IgD-negative memory B cell (primary cell): ENCODE data around the gene ELF4. TPM values are rescaled to one million over a fixed set of nuclear protein-coding genes. Genes with fewer than 3 reads are reported as not detected.
"Not testable (repeated sequence)": the region's sequence is repeated elsewhere in the genome, so short reads cannot be mapped to it uniquely, and the experiment has no call there.

Experiments used
- H3K27ac Mint-ChIP-seq, 3 donors: one replicate each; pipeline ENCODE4 v1.8.0; 2020 to 2022; ENCODE audit warnings: mild to moderate bottlenecking in 3 of 3, mixed read lengths in 3 of 3, moderate library complexity in 1 of 3
- H3K27me3 Mint-ChIP-seq: one replicate; pipeline ENCODE4 v1.8.0; 2021; ENCODE audit warnings: mixed read lengths
- H3K36me3 Mint-ChIP-seq: one replicate; pipeline ENCODE4 v1.8.0; 2020; ENCODE audit warnings: mild to moderate bottlenecking, mixed read lengths
- H3K4me1 Mint-ChIP-seq, 3 donors: one replicate each; pipeline ENCODE4 v1.8.0; 2020 to 2022; ENCODE audit warnings: mixed read lengths in 3 of 3, mild to moderate bottlenecking in 1 of 3
- H3K4me3 Mint-ChIP-seq, 4 donors: one replicate each; pipeline ENCODE4 v1.8.0; 2020 to 2022; ENCODE audit warnings: mild to moderate bottlenecking in 4 of 4, mixed read lengths in 4 of 4, moderate library complexity in 3 of 4
- H3K9me3 Mint-ChIP-seq, 3 donors: one replicate each; pipeline ENCODE4 v1.8.0; 2020 to 2021; ENCODE audit warnings: mixed read lengths in 3 of 3, mild to moderate bottlenecking in 1 of 3
- polyA plus RNA-seq: library from polyadenylated mRNA; unstranded; fragments of 300-500 nt; fragmentation: Illumina TruSeq; gene quantifications from one replicate; pipeline ENCODE4 v1.2.3, GENCODE V29; 2021

The ELF4 gene
- polyA plus RNA-seq, 1 donor from 2014 or later: 15.6 TPM

DNA sequence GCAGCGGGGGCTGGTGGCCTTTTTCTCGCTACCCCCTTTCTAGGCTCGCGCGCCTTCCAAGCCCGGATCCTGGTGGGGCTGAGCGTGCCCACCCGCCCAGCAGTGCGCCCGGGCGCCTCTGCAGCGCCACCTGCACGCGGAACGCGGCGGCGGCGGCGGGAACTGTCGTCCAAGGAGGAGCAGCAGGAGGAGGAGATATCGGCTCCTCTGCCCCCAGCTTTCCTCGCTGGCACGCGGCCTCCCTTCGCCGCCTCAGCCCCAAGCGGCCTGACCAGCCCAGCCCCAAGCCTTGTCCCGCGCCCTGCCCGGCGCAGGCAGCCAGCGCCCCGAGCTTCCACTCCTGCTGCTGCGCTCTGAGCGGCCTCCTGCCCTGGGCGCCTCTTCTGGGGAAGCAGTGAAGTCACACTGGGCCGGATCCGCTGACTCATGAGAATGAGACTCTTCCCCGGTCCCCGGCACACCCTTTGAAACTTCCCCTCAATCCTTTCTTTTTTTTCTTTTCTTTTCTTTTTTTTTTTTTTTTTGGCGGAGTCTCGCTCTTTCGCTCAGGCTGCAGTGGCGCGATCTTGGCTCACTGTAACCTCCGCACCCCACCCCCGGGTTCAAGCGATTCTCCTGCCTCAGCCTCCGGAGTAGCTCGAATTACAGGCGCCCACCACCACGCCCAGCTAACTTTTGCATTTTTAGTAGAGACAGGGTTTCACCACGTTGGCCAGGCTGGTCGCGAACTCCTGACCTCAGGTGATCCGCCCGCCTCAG lies 10.6 kb upstream of the ELF4 start:
- H3K4me1 Mint-ChIP-seq: peaks cover 0 to 16% (median 5%) of the 10 kb centered on the region in 3 donors

DNA sequence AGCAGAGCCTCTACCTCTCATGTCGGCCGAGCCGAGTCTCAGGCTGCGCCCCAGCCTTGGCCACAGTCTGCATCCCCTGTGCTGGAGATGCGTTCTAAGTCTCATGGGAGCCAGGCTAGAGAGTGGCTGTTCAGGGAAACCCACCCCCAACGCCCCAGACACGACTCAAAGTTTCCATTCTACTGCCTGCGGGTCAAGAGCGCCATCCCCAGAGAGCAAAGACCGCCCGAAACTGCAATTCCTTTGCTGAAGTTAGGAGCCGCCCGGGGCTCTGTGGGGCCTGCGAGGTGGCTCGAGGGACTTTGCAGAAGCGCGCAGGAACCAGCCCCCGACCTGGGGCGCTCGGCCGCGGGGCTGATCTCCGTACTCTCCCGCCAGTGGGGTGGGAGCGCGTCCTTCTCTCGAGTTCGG lies 10.0 kb upstream of the ELF4 start:
- peak overlapping the region in 1 of 3 donors; percentile 82 for H3K27ac Mint-ChIP-seq
- no peaks in the 10 kb centered on the region for H3K9me3 Mint-ChIP-seq
- H3K27me3 Mint-ChIP-seq: peaks cover 3% of the 10 kb centered on the region
- peak overlapping the region; percentile 6 to 91 (median 80) for H3K4me3 Mint-ChIP-seq
- no peaks in the 10 kb centered on the region for H3K36me3 Mint-ChIP-seq
- H3K4me1 Mint-ChIP-seq: peaks cover 0 to 16% (median 5%) of the 10 kb centered on the region in 3 donors

More for the DNA sequence above, 10.6 kb upstream of the ELF4 start:
- no peak overlapping the region for H3K27ac Mint-ChIP-seq
- H3K36me3 Mint-ChIP-seq: no peaks in the 10 kb centered on the region
- peak overlapping the region; percentile 6 to 89 (median 78) for H3K4me3 Mint-ChIP-seq
- peaks cover 2% of the 10 kb centered on the region for H3K27me3 Mint-ChIP-seq
- H3K9me3 Mint-ChIP-seq: no peaks in the 10 kb centered on the region

DNA sequence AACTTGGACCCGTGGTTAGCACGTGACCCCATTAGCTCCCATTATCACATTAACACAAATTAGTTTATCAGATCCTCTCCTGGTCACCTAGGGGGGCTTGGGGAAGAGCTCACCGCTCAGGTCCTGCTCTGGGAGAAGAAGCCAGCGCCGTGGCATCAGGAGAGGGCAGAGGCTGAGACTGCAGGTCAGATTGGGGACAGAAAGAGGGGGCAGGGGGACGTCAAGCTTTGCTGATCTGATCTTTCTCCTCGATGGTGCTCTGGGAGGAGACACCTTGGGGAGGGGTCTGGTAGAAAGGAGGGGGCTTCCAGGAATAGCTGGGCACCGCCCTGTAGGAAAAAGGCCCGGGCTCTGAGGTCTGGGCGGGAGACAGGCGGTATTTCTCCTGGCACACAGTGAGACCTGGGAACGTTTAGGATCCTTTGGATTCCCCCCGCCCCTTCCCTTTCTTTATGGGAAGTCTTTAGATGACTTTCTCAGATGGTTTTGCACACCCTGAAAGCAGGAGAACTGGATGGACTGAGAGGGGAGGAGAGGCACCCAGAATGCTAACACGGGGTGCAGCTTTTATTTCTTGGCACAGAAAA lies 9.1 kb upstream of the ELF4 start:
- Mint-ChIP-seq H3K4me1 (peaks cover 0 to 17% (median 5%) of the 10 kb centered on the region in 3 donors), H3K36me3 (no peaks in the 10 kb centered on the region), H3K27ac (no peak overlapping the region), H3K9me3 (no peaks in the 10 kb centered on the region), H3K27me3 (peaks cover 7% of the 10 kb centered on the region), H3K4me3 (peak overlapping the region in 3 of 4 donors; percentile 6 to 91 (median 25))

GRCh38 chrX:130118441-130119311 lies 8.4 kb upstream of the ELF4 start:
- H3K27me3 Mint-ChIP-seq: peaks cover 5% of the 10 kb centered on the region
- H3K4me1 Mint-ChIP-seq: peaks cover 0 to 21% (median 5%) of the 10 kb centered on the region in 3 donors
- peak overlapping the region in 2 of 4 donors; percentile 42 to 91 for H3K4me3 Mint-ChIP-seq
- H3K9me3 Mint-ChIP-seq: no peaks in the 10 kb centered on the region
- peak overlapping the region in 2 of 3 donors; percentile 22 to 48 for H3K27ac Mint-ChIP-seq
- H3K36me3 Mint-ChIP-seq: no peaks in the 10 kb centered on the region

- Mint-ChIP-seq H3K36me3 (no peaks in the 10 kb centered on the region), H3K9me3 (no peaks in the 10 kb centered on the region), H3K4me1 (peaks cover 0 to 21% (median 5%) of the 10 kb centered on the region in 3 donors), H3K27ac (no peak overlapping the region), H3K4me3 (no peak overlapping the region), H3K27me3 (peaks cover 5% of the 10 kb centered on the region)
Observed at GRCh38 chrX:130117166-130117565, 6.9 kb upstream of the ELF4 start.

GRCh38 chrX:130115119-130115885 lies 5.0 kb upstream of the ELF4 start:
- H3K27me3 Mint-ChIP-seq, H3K27ac Mint-ChIP-seq, H3K9me3 Mint-ChIP-seq, H3K4me3 Mint-ChIP-seq, H3K36me3 Mint-ChIP-seq: not testable (repeated sequence)
- peaks cover 0 to 21% (median 4%) of the 10 kb centered on the region in 3 donors for H3K4me1 Mint-ChIP-seq

DNA sequence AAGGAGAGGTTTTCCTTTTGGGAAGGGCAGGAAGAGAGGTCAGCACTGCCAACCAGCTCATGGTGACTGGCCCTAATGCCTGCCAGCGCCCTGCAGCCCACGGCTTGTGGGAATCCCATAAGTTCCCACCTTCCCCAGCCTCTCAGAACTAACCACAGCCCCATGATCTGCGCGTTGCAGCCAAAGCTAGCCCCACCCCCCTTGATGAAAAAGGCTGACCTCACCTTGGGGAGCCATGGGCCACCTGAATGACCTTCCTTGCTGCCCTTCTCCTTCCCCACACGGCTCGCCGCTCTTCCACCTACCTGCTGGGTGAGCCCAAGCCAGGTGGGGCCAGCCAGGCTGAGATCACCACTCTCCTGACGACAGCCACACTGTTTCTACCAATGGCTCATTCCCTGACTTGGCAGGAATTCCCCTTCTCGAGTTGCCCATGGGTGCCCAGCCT lies 3.9 kb upstream of the ELF4 start:
- Mint-ChIP-seq H3K4me3 (peak overlapping the region in 3 of 4 donors; percentile 1 to 67 (median 63)), H3K4me1 (peaks cover 0 to 14% (median 1%) of the 10 kb centered on the region in 3 donors), H3K36me3 (no peaks in the 10 kb centered on the region), H3K27ac (peak overlapping the region in 1 of 3 donors; percentile 67), H3K9me3 (peaks cover 0 to 2% (median 0%) of the 10 kb centered on the region in 3 donors), H3K27me3 (peaks cover 5% of the 10 kb centered on the region)

GRCh38 chrX:130111220-130112154 lies 1.2 kb upstream of the ELF4 start:
- peaks cover 5% of the 10 kb centered on the region for H3K27me3 Mint-ChIP-seq
- H3K4me3 Mint-ChIP-seq: peak overlapping the region; percentile 67 to 92 (median 82)
- peaks cover 8 to 17% (median 8%) of the 10 kb centered on the region in 3 donors for H3K4me1 Mint-ChIP-seq
- H3K36me3 Mint-ChIP-seq: no peaks in the 10 kb centered on the region
- H3K9me3 Mint-ChIP-seq: peaks cover 0 to 2% (median 0%) of the 10 kb centered on the region in 3 donors
- H3K27ac Mint-ChIP-seq: peak overlapping the region in 2 of 3 donors; percentile 64 to 77

- H3K27ac Mint-ChIP-seq: peak overlapping the region; percentile 60 to 94 (median 76)
- H3K4me3 Mint-ChIP-seq: peak overlapping the region; percentile 86 to 95 (median 90)
- H3K36me3 Mint-ChIP-seq: no peaks in the 10 kb centered on the region
- H3K4me1 Mint-ChIP-seq: peaks cover 8 to 18% (median 16%) of the 10 kb centered on the region in 3 donors
- peaks cover 0 to 2% (median 0%) of the 10 kb centered on the region in 3 donors for H3K9me3 Mint-ChIP-seq
- H3K27me3 Mint-ChIP-seq: peaks cover 1% of the 10 kb centered on the region
Observed at GRCh38 chrX:130109429-130110378, 593 bp downstream of the ELF4 start.

- H3K27ac Mint-ChIP-seq: peak overlapping the region; percentile 60 to 94 (median 76)
- no peaks in the 10 kb centered on the region for H3K27me3 Mint-ChIP-seq
- no peaks in the 10 kb centered on the region for H3K36me3 Mint-ChIP-seq
- H3K9me3 Mint-ChIP-seq: peaks cover 0 to 2% (median 0%) of the 10 kb centered on the region in 3 donors
- peak overlapping the region; percentile 86 to 95 (median 90) for H3K4me3 Mint-ChIP-seq
- peaks cover 13 to 22% (median 20%) of the 10 kb centered on the region in 3 donors for H3K4me1 Mint-ChIP-seq
Observed at GRCh38 chrX:130108647-130109428, 1.5 kb downstream of the ELF4 start.

DNA sequence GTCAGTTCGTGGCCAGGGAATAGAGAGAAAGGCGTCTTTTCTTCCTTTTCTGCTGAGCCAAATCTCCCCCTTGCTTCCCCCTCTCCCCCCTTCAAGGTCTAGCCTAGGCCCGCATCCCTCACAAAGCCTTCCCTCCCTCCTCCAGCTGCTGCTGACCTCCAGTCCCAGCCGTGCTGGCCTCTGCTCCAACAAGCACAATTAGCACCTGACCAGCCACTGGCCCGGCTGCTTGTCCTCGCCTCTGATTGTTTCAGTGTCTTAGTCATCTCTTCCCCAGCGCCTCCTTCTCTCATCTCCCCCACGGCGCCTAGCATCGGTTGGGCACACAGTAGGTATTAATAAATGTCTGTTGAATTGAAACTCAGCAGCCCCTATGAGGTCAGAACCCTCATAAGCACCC lies 4.2 kb downstream of the ELF4 start:
- peak overlapping the region in 2 of 3 donors; percentile 64 to 82 for H3K27ac Mint-ChIP-seq
- no peaks in the 10 kb centered on the region for H3K36me3 Mint-ChIP-seq
- H3K4me3 Mint-ChIP-seq: peak overlapping the region in 2 of 4 donors; percentile 19 to 75
- H3K9me3 Mint-ChIP-seq: no peaks in the 10 kb centered on the region
- H3K4me1 Mint-ChIP-seq: peaks cover 24 to 27% (median 25%) of the 10 kb centered on the region in 3 donors
- H3K27me3 Mint-ChIP-seq: no peaks in the 10 kb centered on the region

DNA sequence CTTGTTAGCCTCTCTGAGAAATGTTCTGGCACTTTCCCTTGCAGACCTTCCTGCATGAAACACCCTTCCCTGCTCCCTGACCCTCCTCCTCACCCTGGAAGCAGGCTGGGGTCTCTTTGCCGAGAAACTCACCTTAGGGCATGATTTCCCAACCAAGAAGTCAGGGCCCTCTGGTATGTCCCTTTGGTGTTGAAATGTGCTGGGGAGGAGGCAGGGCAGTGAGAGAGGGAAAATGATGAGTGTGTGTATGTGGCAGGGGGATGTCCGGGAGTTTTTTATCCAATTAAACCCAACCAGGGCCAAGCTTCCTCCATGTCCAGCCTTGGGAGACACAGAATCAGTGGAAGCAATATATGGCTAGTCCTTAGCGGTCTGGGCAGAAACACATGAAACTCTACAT lies 5.1 kb downstream of the ELF4 start:
- peak overlapping the region in 2 of 4 donors; percentile 57 to 81 for H3K4me3 Mint-ChIP-seq
- no peak overlapping the region for H3K27ac Mint-ChIP-seq
- no peaks in the 10 kb centered on the region for H3K27me3 Mint-ChIP-seq
- no peaks in the 10 kb centered on the region for H3K9me3 Mint-ChIP-seq
- H3K4me1 Mint-ChIP-seq: peaks cover 28 to 33% (median 29%) of the 10 kb centered on the region in 3 donors
- no peaks in the 10 kb centered on the region for H3K36me3 Mint-ChIP-seq
